ENCODE measurements around the gene CCDC192. TPM values are rescaled to one million over a fixed set of nuclear protein-coding genes. Genes with fewer than 3 reads are reported as not detected.

Gene CCDC192
- total RNA-seq, 1 donor from 2014 or later, result not detected

- H3K4me3 ChIP-seq (ENCODE audit: insufficient read depth, low read depth, low read length), result no peak overlapping the region
- no peaks in the 10 kb centered on the region for H3K36me3 ChIP-seq (ENCODE audit: insufficient read depth, low read length)
- H3K27me3 Mint-ChIP-seq (ENCODE audit: low read depth, unreplicated experiment), result peaks cover 2% of the 10 kb centered on the region
- no peaks in the 10 kb centered on the region for H3K79me2 ChIP-seq (ENCODE audit: insufficient read depth, low read length)
- H3K36me3 Mint-ChIP-seq (ENCODE audit: low read depth, unreplicated experiment), result no peaks in the 10 kb centered on the region
- FAIRE-seq, result no peak
- peaks cover 3% of the 10 kb centered on the region for H3K27me3 ChIP-seq (ENCODE audit: insufficient read depth, low read length)
- H3K4me2 ChIP-seq (ENCODE audit: low read length), result peak overlapping the region; percentile 4
- H2AFZ ChIP-seq (ENCODE audit: low read depth, low read length), result no peak overlapping the region
- no peak for TF ChIP-seq EZH2 (IDR thresholded peaks at IDR 0.05; ENCODE audit: insufficient read depth, low read length)
- no peak for TF ChIP-seq CTCF (IDR thresholded peaks at IDR 0.05; ENCODE audit: insufficient read depth, low read depth, low read length)
- no peak overlapping the region for H3K27ac Mint-ChIP-seq (ENCODE audit: unreplicated experiment)
- no peak overlapping the region for H3K27ac ChIP-seq (ENCODE audit: low read depth, low read length)
- no peaks in the 10 kb centered on the region for H3K4me1 ChIP-seq (ENCODE audit: insufficient read depth, low read length)
- no peaks in the 10 kb centered on the region for H3K9me3 Mint-ChIP-seq (ENCODE audit: unreplicated experiment)
- no peaks in the 10 kb centered on the region for H3K9me3 ChIP-seq (ENCODE audit: insufficient read depth, low read depth, low read length)
- H3K9ac ChIP-seq (ENCODE audit: low read length), result no peak overlapping the region
- H4K20me1 ChIP-seq (ENCODE audit: insufficient read depth, low read length), result no peaks in the 10 kb centered on the region
- DNase-seq (ENCODE audit: low read depth), result no peak
- no peaks in the 10 kb centered on the region for H3K4me1 Mint-ChIP-seq (ENCODE audit: low read depth, unreplicated experiment)
- H3K4me3 Mint-ChIP-seq (ENCODE audit: unreplicated experiment), result no peak overlapping the region
These were observed 160.0 kb downstream of the CCDC192 start for GRCh38 chr5:127863161-127863560.

- H3K27ac Mint-ChIP-seq (ENCODE audit: unreplicated experiment), result no peak overlapping the region
- Histone ChIP-seq H2AFZ (ENCODE audit: low read depth, low read length) (no peak overlapping the region), H3K9me3 (ENCODE audit: insufficient read depth, low read depth, low read length) (no peaks in the 10 kb centered on the region), H3K4me2 (ENCODE audit: low read length) (peak overlapping the region; percentile 4), H4K20me1 (ENCODE audit: insufficient read depth, low read length) (no peaks in the 10 kb centered on the region), H3K79me2 (ENCODE audit: insufficient read depth, low read length) (no peaks in the 10 kb centered on the region), H3K27me3 (ENCODE audit: insufficient read depth, low read length) (peaks cover 3% of the 10 kb centered on the region), H3K4me3 (ENCODE audit: insufficient read depth, low read depth, low read length) (no peak overlapping the region), H3K4me1 (ENCODE audit: insufficient read depth, low read length) (no peaks in the 10 kb centered on the region), H3K36me3 (ENCODE audit: insufficient read depth, low read length) (no peaks in the 10 kb centered on the region), H3K9ac (ENCODE audit: low read length) (no peak overlapping the region), H3K27ac (ENCODE audit: low read depth, low read length) (no peak overlapping the region)
- H3K4me3 Mint-ChIP-seq (ENCODE audit: unreplicated experiment), result no peak overlapping the region
- no peaks in the 10 kb centered on the region for H3K36me3 Mint-ChIP-seq (ENCODE audit: low read depth, unreplicated experiment)
- no peaks in the 10 kb centered on the region for H3K9me3 Mint-ChIP-seq (ENCODE audit: unreplicated experiment)
- H3K27me3 Mint-ChIP-seq (ENCODE audit: low read depth, unreplicated experiment), result peaks cover 2% of the 10 kb centered on the region
- no peak for DNase-seq (ENCODE audit: low read depth)
- H3K4me1 Mint-ChIP-seq (ENCODE audit: low read depth, unreplicated experiment), result no peaks in the 10 kb centered on the region
- TF ChIP-seq CTCF (IDR thresholded peaks at IDR 0.05; ENCODE audit: insufficient read depth, low read depth, low read length), result no peak
- no peak for TF ChIP-seq EZH2 (IDR thresholded peaks at IDR 0.05; ENCODE audit: insufficient read depth, low read length)
- FAIRE-seq, result peak; percentile 32
These were observed 160.6 kb downstream of the CCDC192 start for GRCh38 chr5:127863610-127864395.

GRCh38 chr5:127864511-127864910 lies 161.3 kb downstream of the CCDC192 start:
- H3K4me1 Mint-ChIP-seq (ENCODE audit: low read depth, unreplicated experiment), result no peaks in the 10 kb centered on the region
- DNase-seq (ENCODE audit: low read depth) (no peak), FAIRE-seq (no peak)
- Histone ChIP-seq H3K9me3 (ENCODE audit: insufficient read depth, low read depth, low read length) (no peaks in the 10 kb centered on the region), H3K4me3 (ENCODE audit: insufficient read depth, low read depth, low read length) (no peak overlapping the region), H3K79me2 (ENCODE audit: insufficient read depth, low read length) (no peaks in the 10 kb centered on the region), H3K4me2 (ENCODE audit: low read length) (no peak overlapping the region), H3K4me1 (ENCODE audit: insufficient read depth, low read length) (no peaks in the 10 kb centered on the region), H3K9ac (ENCODE audit: low read length) (no peak overlapping the region), H3K27ac (ENCODE audit: low read depth, low read length) (no peak overlapping the region), H4K20me1 (ENCODE audit: insufficient read depth, low read length) (no peaks in the 10 kb centered on the region), H3K27me3 (ENCODE audit: insufficient read depth, low read length) (peaks cover 3% of the 10 kb centered on the region), H2AFZ (ENCODE audit: low read depth, low read length) (no peak overlapping the region), H3K36me3 (ENCODE audit: insufficient read depth, low read length) (no peaks in the 10 kb centered on the region)
- no peak overlapping the region for H3K4me3 Mint-ChIP-seq (ENCODE audit: unreplicated experiment)
- H3K27me3 Mint-ChIP-seq (ENCODE audit: low read depth, unreplicated experiment), result peaks cover 2% of the 10 kb centered on the region
- H3K36me3 Mint-ChIP-seq (ENCODE audit: low read depth, unreplicated experiment), result no peaks in the 10 kb centered on the region
- no peak for TF ChIP-seq EZH2 (IDR thresholded peaks at IDR 0.05; ENCODE audit: insufficient read depth, low read length)
- TF ChIP-seq CTCF (IDR thresholded peaks at IDR 0.05; ENCODE audit: insufficient read depth, low read depth, low read length), result no peak
- H3K27ac Mint-ChIP-seq (ENCODE audit: unreplicated experiment), result no peak overlapping the region
- no peaks in the 10 kb centered on the region for H3K9me3 Mint-ChIP-seq (ENCODE audit: unreplicated experiment)

Measured in astrocyte (in vitro differentiated cells and primary cell).